Caco-2 (cell line): ENCODE data around the gene KNDC1. TPM values are rescaled to one million over a fixed set of nuclear protein-coding genes. Genes with fewer than 3 reads are reported as not detected.

ENCODE experiments used
- BruUV-seq: library from RNA; stranded (reverse); fragments of 400-500 nt; replicated peaks from 2 replicates; lab custom pipeline; 2021; lab: Mats Ljungman, UMichigan
- CTCF ChIA-PET: fragments of 300-600 bp; sonication (Branson Sonifier 250); formaldehyde crosslinking; loops from one replicate; lab custom pipeline; 2022; ENCODE audit warnings: antibody characterized with exemption; lab: Charles Lee
- POLR2A ChIA-PET: fragments of 300-600 bp; sonication (Branson Sonifier 250); formaldehyde crosslinking; loops from one replicate; lab custom pipeline; 2022; ENCODE audit warnings: antibody characterized with exemption; lab: Charles Lee
- DNase-seq, 2 experiments: peaks; one replicate each; pipeline versions ENCODE4 v3.0.0 to v3.0.0-alpha.2; 2020 to 2022
- H3K27me3 ChIP-seq: replicated peaks from 2 replicates; pipeline ENCODE4 v1.6.0; 2011; ENCODE audit warnings: low read length; ENCODE audit not compliant: control insufficient read depth, insufficient read depth
- H3K36me3 ChIP-seq: 2 replicates; pipeline ENCODE4 v1.5.1; 2011; ENCODE audit warnings: low read length; ENCODE audit not compliant: control insufficient read depth, insufficient read depth
- H3K4me1 ChIP-seq: fragments of 250-450 bp; sonication (Bioruptor Pico); 2 replicates; pipeline ENCODE4 v1.5.1; 2020; ENCODE audit warnings: mild to moderate bottlenecking
- H3K4me3 ChIP-seq: 2 replicates; pipeline ENCODE4 v1.5.1; 2011; ENCODE audit warnings: low read depth, mild to moderate bottlenecking, control low read depth, low read length
- H3K9me3 ChIP-seq: fragments of 250-450 bp; sonication (Bioruptor Pico); 2 replicates; pipeline ENCODE4 v1.5.1; 2020; ENCODE audit warnings: mild to moderate bottlenecking, moderate library complexity
- H3K27ac Mint-ChIP-seq: one replicate; pipeline ENCODE4 v1.8.0; 2022; ENCODE audit warnings: mixed read lengths; ENCODE audit not compliant: unreplicated experiment
- H3K27me3 Mint-ChIP-seq: one replicate; pipeline ENCODE4 v1.8.0; 2022; ENCODE audit warnings: mixed read lengths; ENCODE audit not compliant: insufficient read depth, unreplicated experiment
- H3K36me3 Mint-ChIP-seq: one replicate; pipeline ENCODE4 v1.8.0; 2022; ENCODE audit warnings: mild to moderate bottlenecking, mixed read lengths; ENCODE audit not compliant: insufficient read depth, unreplicated experiment
- H3K4me1 Mint-ChIP-seq: one replicate; pipeline ENCODE4 v1.8.0; 2022; ENCODE audit warnings: low read depth, mixed read lengths; ENCODE audit not compliant: unreplicated experiment
- H3K4me3 Mint-ChIP-seq: one replicate; pipeline ENCODE4 v1.8.0; 2022; ENCODE audit warnings: mild to moderate bottlenecking, moderate library complexity, mixed read lengths; ENCODE audit not compliant: unreplicated experiment
- H3K9me3 Mint-ChIP-seq: one replicate; pipeline ENCODE4 v1.8.0; 2022; ENCODE audit warnings: mixed read lengths; ENCODE audit not compliant: unreplicated experiment
- intact Hi-C: fragments of 100-400 bp; cut with micrococcal nuclease; formaldehyde crosslinking; loops from one replicate; pipeline ENCODE4 v1.10.0; 2022; ENCODE audit not compliant: unreplicated experiment
- total RNA-seq: library from RNA; stranded (reverse); gene quantifications from 2 replicates; pipeline ENCODE4 v1.2.3, GENCODE V29; 2022
- TF ChIP-seq, protein P1 (sequence below), 2 experiments: fragments of 200-600 bp in 1 of 2; IDR thresholded peaks; 1 replicate in 1 of 2; 2 replicates in 1 of 2; pipeline versions ENCODE4 v1.5.1 to v1.8.0; 2011 to 2022; ENCODE audit warnings: antibody characterized with exemption in 1 of 2, control low read depth in 1 of 2, inconsistent platforms in 1 of 2, low read depth in 1 of 2, low read length in 1 of 2, mild to moderate bottlenecking in 1 of 2, moderate library complexity in 1 of 2; ENCODE audit not compliant: insufficient read depth in 1 of 2, severe bottlenecking in 1 of 2, unreplicated experiment in 1 of 2

Gene KNDC1
- total RNA-seq, 1 experiment from 2014 or later: 3.2 TPM

DNA sequence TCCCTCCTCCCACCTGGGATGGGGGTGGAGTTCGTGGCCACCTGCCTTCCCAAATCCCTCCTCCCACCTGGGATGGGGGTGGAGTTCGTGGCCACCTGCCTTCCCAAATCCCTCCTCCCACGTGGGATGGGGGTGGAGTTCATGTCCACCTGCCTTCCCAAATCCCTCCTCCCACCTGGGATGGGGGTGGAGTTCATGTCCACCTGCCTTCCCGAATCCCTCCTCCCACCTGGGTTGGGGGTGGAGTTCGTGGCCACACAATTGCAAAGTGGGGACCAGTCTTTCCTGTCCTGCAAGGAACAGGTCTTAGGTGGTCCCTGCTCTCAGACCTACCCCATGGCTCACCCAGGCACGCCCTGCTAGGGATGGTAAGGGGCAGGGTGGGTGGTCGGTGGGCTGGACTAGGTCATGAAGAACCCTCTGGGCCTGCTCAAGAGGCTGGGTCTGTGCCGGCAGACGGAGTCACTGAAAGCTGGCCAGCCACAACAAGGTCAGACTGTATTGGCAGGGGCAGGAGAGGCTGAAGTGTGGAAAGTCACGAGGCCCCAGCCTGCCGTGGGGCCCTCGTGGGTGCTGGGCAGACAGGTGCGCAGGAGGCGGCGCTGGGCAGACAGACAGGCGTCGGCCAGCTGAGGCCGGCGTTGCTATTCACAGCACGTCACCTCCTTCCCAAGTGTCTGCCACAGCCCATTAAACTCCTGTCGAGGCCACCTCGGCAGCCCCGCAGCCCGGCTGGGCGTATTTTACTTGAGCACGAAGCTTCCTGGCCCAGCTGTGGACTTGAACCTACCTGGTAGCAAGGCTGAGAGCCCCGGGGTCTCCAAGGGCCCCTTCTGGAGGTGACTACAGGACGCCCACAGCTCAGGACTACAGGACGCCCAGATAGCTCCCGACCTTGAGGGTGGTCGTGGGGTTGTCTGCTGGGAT lies 4.1 kb downstream of the KNDC1 start:
- ChIA-PET POLR2A (no interaction called here), CTCF (no interaction called here)
- no TSS peak for BruUV-seq
- no peaks in the 10 kb centered on the region for H3K27me3 Mint-ChIP-seq
- peak in 1 of 2 experiments; percentile 43 for DNase-seq
- Histone ChIP-seq H3K4me1 (peaks cover 38% of the 10 kb centered on the region), H3K36me3 (no peaks in the 10 kb centered on the region), H3K27me3 (no peaks in the 10 kb centered on the region; the same call in 1 of the 2 replicates), H3K9me3 (no peaks in the 10 kb centered on the region), H3K4me3 (no peak overlapping the region)
- no peaks in the 10 kb centered on the region for H3K9me3 Mint-ChIP-seq
- no peaks in the 10 kb centered on the region for H3K4me1 Mint-ChIP-seq
- H3K36me3 Mint-ChIP-seq: no peaks in the 10 kb centered on the region
- intact Hi-C loops: no loop called here
- TF ChIP-seq, protein P1, sequence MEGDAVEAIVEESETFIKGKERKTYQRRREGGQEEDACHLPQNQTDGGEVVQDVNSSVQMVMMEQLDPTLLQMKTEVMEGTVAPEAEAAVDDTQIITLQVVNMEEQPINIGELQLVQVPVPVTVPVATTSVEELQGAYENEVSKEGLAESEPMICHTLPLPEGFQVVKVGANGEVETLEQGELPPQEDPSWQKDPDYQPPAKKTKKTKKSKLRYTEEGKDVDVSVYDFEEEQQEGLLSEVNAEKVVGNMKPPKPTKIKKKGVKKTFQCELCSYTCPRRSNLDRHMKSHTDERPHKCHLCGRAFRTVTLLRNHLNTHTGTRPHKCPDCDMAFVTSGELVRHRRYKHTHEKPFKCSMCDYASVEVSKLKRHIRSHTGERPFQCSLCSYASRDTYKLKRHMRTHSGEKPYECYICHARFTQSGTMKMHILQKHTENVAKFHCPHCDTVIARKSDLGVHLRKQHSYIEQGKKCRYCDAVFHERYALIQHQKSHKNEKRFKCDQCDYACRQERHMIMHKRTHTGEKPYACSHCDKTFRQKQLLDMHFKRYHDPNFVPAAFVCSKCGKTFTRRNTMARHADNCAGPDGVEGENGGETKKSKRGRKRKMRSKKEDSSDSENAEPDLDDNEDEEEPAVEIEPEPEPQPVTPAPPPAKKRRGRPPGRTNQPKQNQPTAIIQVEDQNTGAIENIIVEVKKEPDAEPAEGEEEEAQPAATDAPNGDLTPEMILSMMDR (IDR thresholded peaks at IDR 0.05; ENCODE audit: insufficient read depth in 1 of 2, low read depth in 1 of 2, low read length in 1 of 2, severe bottlenecking in 1 of 2, unreplicated experiment in 1 of 2): no peak
- no peak overlapping the region for H3K27ac Mint-ChIP-seq
- no peak overlapping the region for H3K4me3 Mint-ChIP-seq

DNA sequence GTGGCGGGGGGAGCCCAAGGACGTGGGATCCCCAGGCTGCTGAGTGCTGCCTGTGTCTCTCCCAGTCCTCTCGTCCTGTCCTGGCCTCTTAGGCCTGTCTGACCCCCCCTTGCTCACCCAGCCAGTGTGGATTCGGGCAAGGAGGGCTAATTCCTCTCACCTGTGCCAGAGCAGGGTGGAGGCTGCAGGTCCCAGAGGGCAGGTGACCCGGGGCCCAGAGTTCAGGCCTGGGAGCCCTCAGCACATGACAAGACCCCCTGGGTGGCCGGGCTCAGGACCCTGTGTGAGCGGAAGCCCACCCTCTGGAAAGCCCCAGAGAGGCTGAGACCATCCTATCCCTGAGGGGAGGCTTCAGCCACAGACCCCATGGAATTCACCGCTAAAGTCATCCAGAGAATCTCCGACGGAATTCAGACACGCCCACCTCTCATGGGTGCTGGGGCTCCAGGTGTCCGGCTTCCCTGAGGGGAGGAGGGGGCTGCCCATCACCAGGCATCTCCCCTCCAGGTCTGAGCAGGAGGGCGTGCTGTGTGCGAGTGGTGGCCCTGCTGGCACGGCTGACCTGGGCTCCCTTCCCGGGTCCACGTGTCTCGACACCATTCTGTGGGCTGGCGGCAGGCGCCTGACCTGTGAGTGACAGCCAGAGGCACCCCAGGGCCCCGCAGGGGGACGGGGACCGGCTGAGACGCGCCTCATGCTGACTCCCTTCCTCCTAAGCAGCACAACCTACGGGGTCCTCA lies 5.0 kb downstream of the KNDC1 start:
- H3K27ac Mint-ChIP-seq: no peak overlapping the region
- BruUV-seq: no TSS peak
- no peaks in the 10 kb centered on the region for H3K36me3 Mint-ChIP-seq
- intact Hi-C loops: no loop called here
- no peak overlapping the region for H3K4me3 Mint-ChIP-seq
- CTCF ChIA-PET: no interaction called here
- DNase-seq: peak in 1 of 2 experiments; percentile 35
- no peaks in the 10 kb centered on the region; the same call in 1 of the 2 replicates for H3K27me3 ChIP-seq
- no peaks in the 10 kb centered on the region for H3K9me3 Mint-ChIP-seq
- POLR2A ChIA-PET: no interaction called here
- H3K36me3 ChIP-seq: no peaks in the 10 kb centered on the region
- no peaks in the 10 kb centered on the region for H3K4me1 Mint-ChIP-seq
- peaks cover 32% of the 10 kb centered on the region for H3K4me1 ChIP-seq
- H3K9me3 ChIP-seq: no peaks in the 10 kb centered on the region
- H3K27me3 Mint-ChIP-seq: no peaks in the 10 kb centered on the region
- H3K4me3 ChIP-seq: no peak overlapping the region
- TF ChIP-seq, protein P1 (IDR thresholded peaks at IDR 0.05; ENCODE audit: insufficient read depth in 1 of 2, low read depth in 1 of 2, low read length in 1 of 2, severe bottlenecking in 1 of 2, unreplicated experiment in 1 of 2): no peak
